GM23248 (cell line): ENCODE measurements around the gene GKN2.

Source experiments
- EZH2 ChIP-seq: fragments of 200-600 bp; sonication (generic); IDR thresholded peaks from 2 replicates; pipeline ENCODE4 v1.6.1; 2018; ENCODE audit warnings: antibody characterized with exemption, mild to moderate bottlenecking; ENCODE audit not compliant: insufficient read depth, poor library complexity, severe bottlenecking
- EZH2phosphoT487 ChIP-seq: fragments of 200-600 bp; sonication (generic); IDR thresholded peaks from 2 replicates; pipeline ENCODE4 v1.6.1; 2018; ENCODE audit warnings: antibody characterized with exemption, moderate library complexity, mild to moderate bottlenecking, low read depth; ENCODE audit not compliant: insufficient read depth

- TF ChIP-seq EZH2, result no peak
- TF ChIP-seq EZH2phosphoT487, result no peak
These were observed 16.3 kb downstream of the GKN2 start for GRCh38 chr2:68936427-68936826.
